C4-2B (cell line): Measurements from ENCODE around the gene ENDOU.

Experiments used
- CTCF ChIP-seq: fragments of 450-650 bp; conservative IDR thresholded peaks from 2 replicates; pipeline ENCODE4 v1.5.1; 2017; ENCODE audit warnings: mild to moderate bottlenecking
- ZFX ChIP-seq: fragments of 450-650 bp; IDR thresholded peaks from 2 replicates; pipeline ENCODE4 v1.6.1; 2017

GRCh38 chr12:47740606-47741339 is 15.5 kb upstream of the ENDOU start:
- TF ChIP-seq CTCF (no peak), ZFX (no peak)
